IPS-NIHi7 (cell line): ENCODE data around the gene GOSR1.
"Not testable (repeated sequence)": the region's sequence is repeated elsewhere in the genome, so short reads cannot be mapped to it uniquely, and the experiment has no call there.

Source experiments
- DNase-seq: peaks from one replicate; pipeline ENCODE4 v3.0.0; 2012; ENCODE audit warnings: mixed read lengths; ENCODE audit errors: extremely low spot score

GOSR1 gene

DNA sequence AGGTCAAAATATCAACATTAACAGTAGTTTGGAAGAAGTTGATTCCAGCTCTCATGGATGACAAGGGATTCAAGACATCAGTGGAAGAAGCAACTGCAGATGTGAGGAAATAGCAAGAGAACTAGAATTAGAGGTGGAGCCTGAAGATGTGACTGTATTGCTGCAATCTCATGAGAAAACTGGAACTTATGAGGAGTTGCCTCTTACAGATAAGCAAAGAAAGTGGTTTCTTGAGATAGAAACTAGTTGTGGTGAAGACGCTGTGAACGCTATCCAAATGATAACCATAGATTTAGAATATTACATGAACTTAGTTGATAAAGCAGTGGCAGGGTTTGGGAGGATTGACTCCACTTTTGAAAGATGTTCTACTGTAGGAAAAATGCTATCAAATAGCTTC lies 67.8 kb downstream of the GOSR1 start:
- DNase-seq = no peak

- no peak for DNase-seq
Observed at GRCh38 chr17:30547778-30548573, 70.8 kb downstream of the GOSR1 start.

- not testable (repeated sequence) for DNase-seq
Observed at GRCh38 chr17:30549181-30549580, 72.0 kb downstream of the GOSR1 start.

GRCh38 chr17:30549864-30550511 lies 72.8 kb downstream of the GOSR1 start:
- no peak for DNase-seq

DNA sequence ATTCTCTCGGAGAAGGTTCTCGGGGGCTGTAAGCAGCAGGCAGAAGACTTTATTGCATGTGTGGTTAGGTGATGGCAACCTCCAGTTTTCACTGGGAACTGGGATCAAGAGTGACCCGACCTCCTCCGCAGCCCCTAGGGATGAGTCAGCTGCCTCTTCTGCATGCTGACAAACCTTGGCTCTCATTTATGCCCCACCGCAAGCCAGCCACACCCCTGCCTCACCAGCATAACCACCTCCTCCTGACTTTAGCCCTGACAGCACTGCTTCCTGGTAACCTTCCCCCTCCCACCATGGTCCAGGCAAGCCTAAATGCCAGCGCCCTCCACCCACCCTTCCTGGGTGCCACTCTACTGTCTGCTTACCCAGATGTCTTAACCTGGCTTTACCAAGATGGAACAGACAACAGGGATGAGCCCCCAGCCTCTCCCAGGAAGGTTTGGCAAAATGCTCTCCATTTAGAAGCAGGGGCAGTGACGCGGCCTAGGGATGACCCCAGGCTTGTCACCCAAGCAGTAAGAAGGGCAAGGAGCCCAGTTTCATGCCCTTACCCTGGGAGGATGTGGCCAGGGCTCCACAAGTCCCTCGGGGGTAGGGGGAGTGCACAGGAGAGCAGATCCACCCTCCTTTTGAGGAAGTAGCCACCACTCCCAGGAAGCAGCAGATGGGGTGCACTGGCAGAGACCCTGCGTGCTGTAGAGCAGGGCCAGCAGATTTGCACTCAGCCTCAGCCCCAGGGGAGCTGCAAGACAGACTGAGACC lies 73.5 kb downstream of the GOSR1 start:
- no peak for DNase-seq

- DNase-seq = not testable (repeated sequence)
Observed at GRCh38 chr17:30551274-30551995, 74.2 kb downstream of the GOSR1 start.

DNA sequence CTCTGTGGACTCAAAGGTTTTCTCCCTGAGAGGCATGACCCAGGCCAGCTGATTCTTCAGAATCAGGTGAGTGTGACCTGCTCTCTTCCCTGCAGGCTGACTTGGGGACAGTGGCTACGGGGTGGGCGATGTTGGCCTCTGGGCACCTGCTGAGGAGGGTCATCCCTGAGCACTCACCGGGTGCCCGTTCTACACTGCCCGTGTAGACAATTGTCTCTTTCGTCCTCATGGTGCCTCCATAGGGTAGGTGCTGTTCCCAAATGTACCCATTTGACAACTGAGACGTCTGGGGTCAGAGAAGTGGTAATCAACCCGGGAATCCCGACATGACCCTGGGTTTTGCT lies 74.8 kb downstream of the GOSR1 start:
- DNase-seq = no peak

GRCh38 chr17:30552994-30553566 lies 75.9 kb downstream of the GOSR1 start:
- DNase-seq = no peak

GRCh38 chr17:30553823-30554440 lies 76.7 kb downstream of the GOSR1 start:
- DNase-seq = not testable (repeated sequence)

DNA sequence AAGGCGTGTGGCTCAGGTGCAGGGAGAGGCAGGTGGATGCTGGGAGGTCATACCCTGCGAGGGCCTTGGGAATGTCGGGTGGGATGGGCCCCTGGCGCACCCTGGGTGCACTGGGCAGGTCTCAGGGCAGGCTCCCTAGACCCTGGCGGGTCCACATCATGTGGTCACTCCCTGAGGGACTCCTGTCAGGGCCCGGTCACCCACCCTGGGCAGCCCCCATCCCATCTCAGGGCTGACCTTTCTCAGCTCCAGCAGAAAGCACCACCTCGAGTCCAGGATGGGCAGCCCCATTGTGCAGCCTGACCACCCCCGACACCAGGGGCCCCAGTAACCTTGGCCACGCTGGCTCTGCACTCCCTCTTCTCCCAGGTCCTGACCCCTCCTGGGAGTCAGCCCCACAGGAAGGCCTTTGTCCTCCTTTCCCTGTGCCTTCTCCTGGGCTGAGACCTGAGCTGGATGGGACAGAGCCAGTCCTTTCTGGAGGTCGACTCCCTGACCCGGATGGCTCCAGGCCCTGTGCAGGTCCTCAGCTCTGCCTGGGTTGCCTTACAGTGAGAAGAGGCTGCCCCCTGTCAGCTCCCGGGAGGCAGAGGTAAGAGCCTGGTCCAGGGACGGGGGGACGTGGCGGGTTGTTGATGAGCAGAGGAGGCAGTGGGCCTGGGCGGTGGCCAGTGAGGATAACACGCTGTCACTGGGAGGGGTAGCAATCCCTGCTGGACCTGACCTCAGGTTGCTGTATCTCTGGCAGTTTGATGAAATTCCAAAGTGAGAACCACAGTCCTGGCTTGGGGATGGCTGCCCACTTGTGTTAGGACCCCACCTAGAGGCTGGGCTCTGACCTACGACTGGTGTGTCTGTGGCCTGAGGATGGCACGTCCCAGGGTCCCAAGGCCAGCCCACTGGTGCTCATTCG lies 77.9 kb downstream of the GOSR1 start:
- peak; percentile 56 for DNase-seq

- no peak for DNase-seq
Observed at GRCh38 chr17:30555942-30556341, 78.7 kb downstream of the GOSR1 start.

GRCh38 chr17:30556374-30557332 lies 79.4 kb downstream of the GOSR1 start:
- DNase-seq = no peak

DNA sequence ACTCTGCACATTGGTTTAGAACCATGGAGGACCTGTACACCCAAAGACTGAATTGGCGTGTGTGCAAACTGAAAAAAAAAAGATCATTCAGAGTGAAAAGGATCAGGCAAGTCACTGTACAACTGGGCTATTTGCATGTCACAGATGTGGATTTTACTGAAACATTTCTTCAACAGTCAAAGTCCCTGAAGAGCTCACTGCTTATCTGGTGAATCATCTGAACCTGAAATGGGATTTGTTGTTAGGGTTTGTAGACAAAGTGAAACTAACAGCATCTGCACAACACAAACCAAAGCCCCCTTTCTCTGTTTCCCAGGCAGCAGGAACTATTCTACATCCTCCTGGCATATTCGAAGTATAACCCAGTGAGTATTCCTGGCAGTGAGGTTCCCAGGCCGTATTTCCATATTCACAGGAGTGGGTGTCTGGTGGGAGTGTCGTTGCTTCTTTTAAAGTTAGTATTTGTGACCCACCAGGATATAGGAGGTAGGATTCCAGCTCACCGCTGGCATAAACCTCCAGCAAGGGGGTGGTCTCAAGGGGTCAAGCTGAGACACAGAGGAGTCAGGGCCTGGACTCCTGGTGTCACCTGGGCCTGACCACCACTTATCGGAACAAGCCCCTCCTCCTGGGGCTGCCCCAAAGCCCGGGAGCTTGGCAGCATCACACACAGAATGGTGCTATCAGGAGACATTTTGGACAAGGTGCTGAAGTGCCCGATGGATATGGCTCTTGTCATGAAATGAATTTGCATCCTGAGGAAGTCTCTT lies 80.9 kb downstream of the GOSR1 start:
- no peak for DNase-seq

DNA sequence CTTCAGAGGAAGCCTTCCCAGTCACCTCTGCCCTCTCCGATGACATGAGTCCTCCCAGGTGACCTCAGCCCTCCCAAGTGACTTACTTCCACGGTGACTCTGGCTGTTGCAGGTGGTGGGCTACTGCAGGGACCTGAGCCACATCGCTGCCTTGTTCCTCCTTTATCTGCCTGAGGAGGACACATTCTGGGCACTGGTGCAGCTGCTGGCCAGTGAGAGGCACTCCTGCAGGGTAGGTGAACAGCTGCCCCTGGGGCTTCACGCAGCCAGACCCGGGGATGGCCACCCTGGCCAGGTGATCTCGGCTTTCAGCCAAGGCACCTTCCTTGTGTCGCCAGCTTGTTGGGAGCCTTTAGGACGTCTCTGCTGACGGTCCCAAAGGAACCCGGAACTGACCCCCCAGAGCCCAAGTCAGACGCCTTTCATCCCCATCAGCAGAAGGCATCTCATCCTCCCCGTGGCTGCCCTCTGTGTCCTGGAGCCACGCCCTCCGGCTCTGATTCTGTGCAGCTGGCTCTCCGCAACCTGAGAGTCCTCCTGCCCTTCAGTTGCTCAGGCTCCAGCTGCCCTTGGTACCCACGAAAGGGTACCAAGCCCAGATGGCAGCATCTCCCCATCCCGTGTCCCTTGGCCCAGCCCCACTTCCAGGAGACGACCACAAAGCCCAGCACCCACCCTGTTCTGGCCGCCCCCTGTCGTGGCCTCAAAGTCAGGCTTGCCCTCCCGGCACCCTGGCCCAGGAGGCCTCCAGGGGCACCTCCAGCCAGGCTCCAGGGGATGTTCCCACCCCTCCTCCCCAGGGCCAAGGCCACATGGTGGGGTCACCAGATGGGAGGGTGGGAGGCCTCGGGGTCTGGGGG lies 81.7 kb downstream of the GOSR1 start:
- DNase-seq = no peak

- no peak for DNase-seq
Observed at GRCh38 chr17:30559656-30560055, 82.4 kb downstream of the GOSR1 start.

DNA sequence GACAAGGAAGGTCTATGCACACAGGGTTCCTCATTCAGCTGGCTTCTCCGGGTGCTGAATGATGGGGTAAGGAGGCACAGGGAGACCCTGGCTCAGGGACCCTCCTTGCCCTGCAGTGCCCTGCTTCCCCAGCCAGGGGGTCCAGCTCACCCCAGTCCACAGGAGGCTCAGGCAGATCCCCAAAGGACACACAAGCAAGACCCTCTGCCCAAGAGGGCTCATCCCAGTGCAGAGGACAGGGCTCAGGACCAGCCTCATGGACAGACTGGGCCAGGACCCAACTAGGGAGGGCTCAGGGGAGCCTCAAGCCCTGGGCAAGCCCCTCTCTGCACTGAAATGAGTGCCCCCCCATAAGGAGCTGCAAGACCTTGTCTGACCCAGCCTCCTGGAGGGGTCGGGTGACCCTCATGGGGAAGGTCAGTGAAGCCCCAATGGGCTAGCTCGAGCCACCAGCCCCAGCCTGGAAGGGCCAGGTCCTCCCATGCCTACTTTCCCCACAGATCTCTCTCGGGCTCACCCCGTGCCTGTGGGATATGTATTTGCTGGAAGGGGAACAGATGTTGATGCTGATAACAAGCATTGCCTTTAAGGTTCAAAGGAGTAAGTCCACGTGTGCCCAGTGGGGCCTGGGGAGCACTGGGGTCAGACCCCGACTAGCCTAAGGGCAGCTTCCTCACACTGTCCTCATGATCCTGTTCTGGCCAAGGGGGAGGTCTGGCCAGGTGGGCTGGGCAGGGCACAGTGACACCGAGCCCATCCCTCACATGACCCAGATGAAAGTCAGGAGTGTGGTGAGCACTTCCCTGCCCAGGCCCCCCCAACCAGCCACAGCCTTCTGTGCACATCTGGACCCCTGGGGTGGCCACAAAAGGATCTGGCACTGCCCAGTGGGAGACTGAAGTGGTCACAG lies 83.2 kb downstream of the GOSR1 start:
- not testable (repeated sequence) for DNase-seq
